OCI-LY1 (cell line): ENCODE data around the gene TBCEL.

Experiments used
- H2AFZ ChIP-seq: fragments of 200-600 bp; sonication (generic), shearing (Covaris generic); 2 replicates; pipeline ENCODE4 v1.6.0; 2014; ENCODE audit warnings: antibody characterized with exemption, mild to moderate bottlenecking, low read length
- H3F3A ChIP-seq: fragments of 200-600 bp; sonication (generic), shearing (Covaris generic); 2 replicates; pipeline ENCODE4 v1.6.0; 2014; ENCODE audit warnings: mild to moderate bottlenecking, antibody characterized with exemption, low read length, moderate library complexity; ENCODE audit not compliant: insufficient read depth
- H3K27ac ChIP-seq: fragments of 200-600 bp; sonication (generic); 2 replicates; pipeline ENCODE4 v1.5.1; 2014; ENCODE audit warnings: low read length, mixed run types, mild to moderate bottlenecking, low read depth; ENCODE audit not compliant: poor library complexity, severe bottlenecking
- H3K27me3 ChIP-seq: fragments of 200-600 bp; sonication (generic); 2 replicates; pipeline ENCODE4 v1.6.0; 2014; ENCODE audit warnings: antibody characterized with exemption, mild to moderate bottlenecking, low read length, moderate library complexity; ENCODE audit not compliant: insufficient read depth
- H3K36me3 ChIP-seq: fragments of 200-600 bp; sonication (generic); 2 replicates; pipeline ENCODE4 v1.6.1; 2014; ENCODE audit warnings: mild to moderate bottlenecking, antibody characterized with exemption, low read length, moderate library complexity, mixed read lengths; ENCODE audit not compliant: insufficient read depth
- H3K4me1 ChIP-seq: fragments of 200-600 bp; sonication (generic); 2 replicates; pipeline ENCODE4 v1.5.1; 2014; ENCODE audit warnings: mild to moderate bottlenecking, low read length, moderate library complexity; ENCODE audit not compliant: insufficient read depth, severe bottlenecking
- H3K4me2 ChIP-seq: fragments of 200-600 bp; sonication (generic), shearing (Covaris generic); 2 replicates; pipeline ENCODE4 v1.6.1; 2014; ENCODE audit warnings: low read length
- H3K4me3 ChIP-seq: fragments of 200-600 bp; sonication (generic); 2 replicates; pipeline ENCODE4 v1.5.1; 2014; ENCODE audit warnings: low read length, low read depth, mild to moderate bottlenecking, mixed read lengths; ENCODE audit not compliant: poor library complexity, severe bottlenecking
- H3K79me2 ChIP-seq: fragments of 200-600 bp; shearing (Covaris generic); 2 replicates; pipeline ENCODE4 v1.6.1; 2016; ENCODE audit warnings: mixed run types, low read length, mixed read lengths; ENCODE audit not compliant: insufficient read depth
- H3K9ac ChIP-seq: fragments of 200-600 bp; sonication (generic), shearing (Covaris generic); 2 replicates; pipeline ENCODE4 v1.6.1; 2014; ENCODE audit warnings: mild to moderate bottlenecking, low read length, mixed read lengths
- H3K9me2 ChIP-seq: fragments of 200-600 bp; sonication (generic), shearing (Covaris generic); 2 replicates; pipeline ENCODE4 v1.6.1; 2014; ENCODE audit warnings: low read depth, mild to moderate bottlenecking, low read length, mixed read lengths
- H3K9me3 ChIP-seq: fragments of 200-600 bp; shearing (Covaris generic); 2 replicates; pipeline ENCODE4 v1.6.1; 2014; ENCODE audit warnings: low read length, mixed read lengths
- H4K20me1 ChIP-seq: fragments of 200-600 bp; sonication (generic), shearing (Covaris generic); 2 replicates; pipeline ENCODE4 v1.6.0; 2016; ENCODE audit warnings: mild to moderate bottlenecking, low read length; ENCODE audit not compliant: insufficient read depth
- CTCF ChIP-seq: fragments of 200-600 bp; sonication (generic), shearing (Covaris generic); IDR thresholded peaks from 2 replicates; pipeline ENCODE4 v1.5.1; 2017; ENCODE audit warnings: mild to moderate bottlenecking, antibody characterized with exemption, low read length, moderate library complexity, mixed read lengths
- EZH2 ChIP-seq: fragments of 200-600 bp; sonication (generic), shearing (Covaris generic); IDR thresholded peaks from 2 replicates; pipeline ENCODE4 v1.8.0; 2017; ENCODE audit warnings: borderline replicate concordance, mixed run types, mild to moderate bottlenecking, antibody characterized with exemption, low read length, moderate library complexity, mixed read lengths

The TBCEL gene

DNA sequence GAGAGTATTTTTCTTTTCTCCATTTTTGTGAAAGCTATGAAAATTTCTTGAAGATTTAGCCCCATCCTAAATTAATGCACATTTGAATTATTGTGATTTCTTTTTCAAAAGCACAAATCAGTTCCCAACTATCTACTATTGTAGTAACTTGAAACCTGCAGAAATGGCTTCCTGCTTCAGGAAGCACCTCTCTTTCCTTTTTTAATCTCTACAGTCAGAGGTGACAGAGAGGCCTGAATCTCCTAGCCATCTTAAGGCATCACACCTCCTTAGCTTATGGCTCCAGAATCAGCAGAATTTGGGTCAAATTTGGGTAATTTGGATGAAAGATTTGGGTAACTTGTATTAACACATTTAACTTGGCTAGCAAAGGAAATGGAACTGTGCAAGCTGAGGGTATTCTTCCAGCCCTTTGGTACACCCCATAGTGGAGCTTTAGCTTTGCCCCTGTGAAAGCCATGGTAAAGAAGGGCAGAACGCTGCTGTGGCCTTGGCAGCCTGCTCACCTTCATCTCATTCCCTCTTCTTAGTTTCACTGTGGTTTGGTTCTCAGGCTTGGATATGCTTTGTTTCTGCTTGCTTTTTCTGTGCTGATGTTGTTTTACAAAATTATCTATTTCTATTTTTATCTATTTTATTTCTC, 16.2 kb downstream of the TBCEL start:
- Histone ChIP-seq H3K4me2 (no peak overlapping the region), H3K79me2 (no peaks in the 10 kb centered on the region), H2AFZ (no peak overlapping the region), H3K9ac (no peak overlapping the region), H3K4me1 (no peaks in the 10 kb centered on the region), H3K4me3 (no peak overlapping the region), H3K27me3 (no peaks in the 10 kb centered on the region), H3K9me2 (no peaks in the 10 kb centered on the region), H3F3A (no peaks in the 10 kb centered on the region), H3K9me3 (no peaks in the 10 kb centered on the region), H4K20me1 (no peaks in the 10 kb centered on the region), H3K27ac (no peak overlapping the region), H3K36me3 (no peaks in the 10 kb centered on the region)
- no peak for TF ChIP-seq EZH2
- no peak for TF ChIP-seq CTCF

DNA sequence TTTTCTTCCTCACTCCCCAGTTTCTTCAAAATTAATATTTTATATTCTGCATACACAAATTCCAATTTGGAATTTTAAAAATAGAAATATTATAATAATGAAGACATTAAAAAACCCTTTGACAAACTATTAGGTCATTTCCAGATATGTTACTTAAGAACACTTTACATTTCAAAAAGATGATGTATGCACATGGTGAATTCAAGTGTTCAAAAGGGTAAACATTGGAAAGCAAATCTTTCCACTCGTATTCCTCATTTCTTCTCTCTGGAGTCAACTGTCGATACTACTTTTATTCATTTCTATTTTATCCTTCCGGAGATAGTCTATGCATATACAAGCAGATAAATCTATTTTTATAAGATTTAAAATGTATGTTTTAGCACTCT, 16.7 kb downstream of the TBCEL start:
- H3K9me2 ChIP-seq = no peaks in the 10 kb centered on the region

GRCh38 chr11:121041072-121041471, 17.2 kb downstream of the TBCEL start:
- Histone ChIP-seq H4K20me1 (no peaks in the 10 kb centered on the region), H3K9me2 (no peaks in the 10 kb centered on the region), H3K27ac (no peak overlapping the region), H3F3A (no peaks in the 10 kb centered on the region), H3K4me1 (no peaks in the 10 kb centered on the region), H3K4me2 (no peak overlapping the region), H3K9me3 (no peaks in the 10 kb centered on the region), H3K36me3 (no peaks in the 10 kb centered on the region), H3K79me2 (no peaks in the 10 kb centered on the region), H2AFZ (no peak overlapping the region), H3K27me3 (no peaks in the 10 kb centered on the region), H3K4me3 (no peak overlapping the region), H3K9ac (no peak overlapping the region)
- TF ChIP-seq CTCF = no peak
- no peak for TF ChIP-seq EZH2

More for the DNA sequence above, 16.7 kb downstream of the TBCEL start:
- Histone ChIP-seq H3K9me3 (no peaks in the 10 kb centered on the region), H3K79me2 (no peaks in the 10 kb centered on the region), H3K9ac (no peak overlapping the region), H3K27me3 (no peaks in the 10 kb centered on the region), H3F3A (no peaks in the 10 kb centered on the region), H4K20me1 (no peaks in the 10 kb centered on the region), H3K4me1 (no peaks in the 10 kb centered on the region), H3K36me3 (no peaks in the 10 kb centered on the region), H3K4me3 (no peak overlapping the region), H2AFZ (no peak overlapping the region), H3K4me2 (no peak overlapping the region), H3K27ac (no peak overlapping the region)
- TF ChIP-seq EZH2 = no peak
- TF ChIP-seq CTCF = no peak
